Measurements from ENCODE around the gene GALR2. TPM values are rescaled to one million over a fixed set of nuclear protein-coding genes. Genes with fewer than 3 reads are reported as not detected.
"Not testable (repeated sequence)": the region's sequence is repeated elsewhere in the genome, so short reads cannot be mapped to it uniquely, and the experiment has no call there.

The GALR2 gene
- total RNA-seq, 4 donors from 2014 or later = not detected

DNA sequence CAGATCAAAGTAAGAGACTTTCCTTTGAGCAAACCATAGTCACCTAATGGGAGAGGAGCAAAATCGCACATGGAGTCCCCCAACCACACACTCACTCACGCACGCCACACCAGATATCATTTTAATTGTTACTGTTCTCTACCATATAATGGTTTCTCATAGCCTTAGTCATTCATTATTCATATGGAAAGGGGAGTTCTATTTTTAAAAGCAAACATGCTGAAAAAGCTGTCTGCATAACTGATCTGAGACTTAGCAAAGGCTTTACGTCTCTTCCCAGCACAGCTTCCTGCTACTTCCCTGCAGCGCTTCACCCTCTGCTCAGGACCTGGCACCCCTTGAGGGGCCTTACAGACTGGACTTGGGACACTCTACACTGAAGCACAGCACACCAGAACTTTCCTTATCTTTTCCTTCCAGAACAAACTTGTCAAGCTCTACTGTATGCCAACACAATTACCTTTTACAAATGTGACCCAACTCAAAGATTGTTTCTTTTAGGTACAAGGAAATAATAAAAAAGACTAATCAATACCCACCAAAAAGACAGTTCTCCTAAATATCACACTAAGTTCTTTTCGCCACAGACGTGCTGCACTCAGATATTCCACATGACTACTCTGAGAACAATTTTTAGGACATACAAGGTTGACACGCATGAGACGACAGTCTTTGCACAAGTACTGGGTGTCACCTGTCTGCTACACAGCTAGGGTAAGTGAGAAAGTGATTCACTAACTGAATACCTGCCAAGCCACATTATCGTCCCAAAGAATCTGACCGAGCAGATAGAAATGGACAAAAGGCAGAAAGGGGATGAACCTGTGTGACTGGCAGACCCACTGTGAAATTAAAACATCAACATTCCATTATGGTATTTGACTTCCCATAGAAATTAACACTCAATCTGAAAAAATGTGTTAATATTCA lies 23.8 kb upstream of the GALR2 start:
- Histone ChIP-seq H3K9me3 (no peaks in the 10 kb centered on the region), H3K27me3 (no peaks in the 10 kb centered on the region), H3K27ac (no peak overlapping the region), H3K36me3 (no peaks in the 10 kb centered on the region), H3K4me1 (no peaks in the 10 kb centered on the region), H3K4me3 (no peak overlapping the region)
- DNase-seq = no peak
- no peak for TF ChIP-seq POLR2A (IDR thresholded peaks at IDR 0.05)
- TF ChIP-seq, protein P1, sequence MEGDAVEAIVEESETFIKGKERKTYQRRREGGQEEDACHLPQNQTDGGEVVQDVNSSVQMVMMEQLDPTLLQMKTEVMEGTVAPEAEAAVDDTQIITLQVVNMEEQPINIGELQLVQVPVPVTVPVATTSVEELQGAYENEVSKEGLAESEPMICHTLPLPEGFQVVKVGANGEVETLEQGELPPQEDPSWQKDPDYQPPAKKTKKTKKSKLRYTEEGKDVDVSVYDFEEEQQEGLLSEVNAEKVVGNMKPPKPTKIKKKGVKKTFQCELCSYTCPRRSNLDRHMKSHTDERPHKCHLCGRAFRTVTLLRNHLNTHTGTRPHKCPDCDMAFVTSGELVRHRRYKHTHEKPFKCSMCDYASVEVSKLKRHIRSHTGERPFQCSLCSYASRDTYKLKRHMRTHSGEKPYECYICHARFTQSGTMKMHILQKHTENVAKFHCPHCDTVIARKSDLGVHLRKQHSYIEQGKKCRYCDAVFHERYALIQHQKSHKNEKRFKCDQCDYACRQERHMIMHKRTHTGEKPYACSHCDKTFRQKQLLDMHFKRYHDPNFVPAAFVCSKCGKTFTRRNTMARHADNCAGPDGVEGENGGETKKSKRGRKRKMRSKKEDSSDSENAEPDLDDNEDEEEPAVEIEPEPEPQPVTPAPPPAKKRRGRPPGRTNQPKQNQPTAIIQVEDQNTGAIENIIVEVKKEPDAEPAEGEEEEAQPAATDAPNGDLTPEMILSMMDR (IDR thresholded peaks at IDR 0.05) = no peak
- intact Hi-C loops (cut with DNase I; ENCODE audit: low total_unique reads) = no loop called here

DNA sequence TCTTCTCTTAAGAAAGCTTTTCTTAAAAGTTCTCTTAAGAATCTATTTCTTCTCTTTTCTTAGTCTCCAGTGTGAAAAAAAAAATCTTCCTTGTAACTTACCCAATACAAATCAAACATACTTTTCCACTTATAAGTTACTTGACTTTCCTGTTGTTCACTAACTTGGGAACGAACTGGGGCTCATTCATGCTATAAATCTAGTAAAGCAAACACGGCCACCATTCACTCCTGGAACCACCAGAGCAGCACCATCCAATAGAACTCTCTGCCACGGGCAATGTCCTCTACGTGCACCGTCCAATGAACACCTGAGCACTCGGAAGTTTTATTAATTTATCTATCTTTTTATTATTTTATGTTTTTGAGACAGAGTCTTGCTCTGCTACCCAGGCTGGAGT lies 23.0 kb upstream of the GALR2 start:
- intact Hi-C loops (cut with DNase I; ENCODE audit: low total_unique reads) = no loop called here
- Histone ChIP-seq H3K27me3 (no peaks in the 10 kb centered on the region), H3K4me3 (no peak overlapping the region), H3K36me3 (no peaks in the 10 kb centered on the region), H3K9me3 (no peaks in the 10 kb centered on the region), H3K27ac (no peak overlapping the region), H3K4me1 (no peaks in the 10 kb centered on the region)
- DNase-seq = no peak
- no peak for TF ChIP-seq POLR2A (IDR thresholded peaks at IDR 0.05)
- TF ChIP-seq, protein P1 (IDR thresholded peaks at IDR 0.05) = no peak

DNA sequence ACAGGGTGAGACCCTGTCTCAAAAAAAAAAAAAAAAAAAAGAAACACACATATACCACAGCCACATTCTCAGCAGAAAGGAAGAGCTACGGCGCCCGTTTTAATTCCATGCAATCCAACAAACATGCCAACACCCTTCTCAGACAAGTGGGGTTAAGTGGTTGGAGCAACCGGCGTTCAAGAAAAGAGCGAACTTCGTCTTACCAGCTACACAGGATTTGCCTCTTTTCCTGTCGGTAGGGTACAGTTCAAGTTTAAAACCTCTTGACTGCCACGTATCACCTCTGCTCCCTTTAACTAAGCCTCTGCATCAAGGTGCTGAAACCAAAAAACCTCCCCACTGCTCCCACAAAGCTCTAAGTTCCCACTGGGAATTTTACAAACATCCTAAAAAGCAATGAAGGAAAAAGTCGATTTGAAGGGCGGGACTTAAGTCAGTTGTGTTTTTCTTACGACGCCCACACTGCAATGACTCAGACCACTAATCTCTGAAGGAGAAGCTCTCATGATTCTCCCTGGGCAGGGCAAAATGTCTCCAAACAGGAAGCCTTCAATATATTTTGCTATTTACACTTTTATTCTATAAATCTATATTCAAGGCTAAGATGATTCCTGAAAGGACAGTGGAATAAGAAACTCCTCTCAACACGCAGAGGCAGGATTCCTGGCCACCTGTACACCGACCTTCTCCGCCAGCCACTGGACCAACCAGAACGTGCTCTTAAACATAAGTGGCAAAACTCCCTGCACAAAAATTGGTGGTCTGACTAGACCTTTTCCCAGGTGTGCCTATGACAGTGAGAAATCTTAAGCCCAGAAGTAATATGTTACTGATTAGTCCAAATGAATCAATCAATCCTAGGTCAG lies 21.1 kb upstream of the GALR2 start:
- Histone ChIP-seq H3K36me3 (no peaks in the 10 kb centered on the region), H3K27ac (no peak overlapping the region), H3K4me1 (no peaks in the 10 kb centered on the region), H3K9me3 (no peaks in the 10 kb centered on the region), H3K27me3 (no peaks in the 10 kb centered on the region), H3K4me3 (no peak overlapping the region)
- TF ChIP-seq, protein P1 (IDR thresholded peaks at IDR 0.05) = no peak
- TF ChIP-seq POLR2A (IDR thresholded peaks at IDR 0.05) = no peak
- intact Hi-C loops (cut with DNase I; ENCODE audit: low total_unique reads) = no loop called here
- DNase-seq = no peak

DNA sequence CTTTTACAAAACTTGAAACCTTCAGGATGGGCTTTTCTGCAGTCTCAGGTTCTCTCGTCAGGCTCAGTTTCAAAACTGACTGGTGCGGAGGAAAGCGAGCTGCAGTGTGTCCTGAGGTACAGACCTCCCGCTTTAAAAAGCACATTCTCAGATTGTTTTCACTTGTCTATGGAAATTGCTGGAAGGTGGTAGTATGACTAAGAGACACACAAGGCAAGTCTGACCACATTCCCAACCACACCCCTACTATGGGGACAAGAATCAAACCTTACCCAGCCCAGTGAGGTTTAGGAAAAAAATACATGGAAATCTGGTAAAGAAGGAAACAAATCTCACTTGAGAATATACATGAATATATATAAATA lies 20.5 kb upstream of the GALR2 start:
- TF ChIP-seq, protein P1 (IDR thresholded peaks at IDR 0.05) = no peak
- TF ChIP-seq POLR2A (IDR thresholded peaks at IDR 0.05) = no peak
- intact Hi-C loops (cut with DNase I; ENCODE audit: low total_unique reads) = no loop called here
- Histone ChIP-seq H3K9me3 (no peaks in the 10 kb centered on the region), H3K36me3 (no peaks in the 10 kb centered on the region), H3K27ac (no peak overlapping the region), H3K4me1 (no peaks in the 10 kb centered on the region), H3K27me3 (no peaks in the 10 kb centered on the region), H3K4me3 (no peak overlapping the region)
- no peak for DNase-seq

DNA sequence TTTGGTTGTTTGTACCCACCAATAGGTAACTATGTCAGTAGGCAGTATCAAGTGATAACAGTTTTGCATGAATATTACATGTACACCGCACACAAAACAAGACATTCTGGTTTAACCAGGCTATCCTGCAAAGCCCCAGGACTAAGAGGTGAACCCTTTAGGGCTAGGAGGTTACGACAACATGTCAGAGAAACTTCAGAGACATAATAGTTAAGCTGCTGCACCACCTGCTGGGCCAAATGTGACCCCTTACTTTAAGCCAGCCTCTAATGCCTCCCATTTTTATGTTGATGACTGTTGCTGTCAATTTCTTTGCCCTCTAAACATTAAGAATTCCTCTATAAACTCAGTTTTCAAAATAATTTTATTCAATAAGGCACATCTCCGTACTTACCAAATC lies 17.7 kb upstream of the GALR2 start:
- no peaks in the 10 kb centered on the region for H3K27me3 ChIP-seq
- no peak overlapping the region for H3K4me3 ChIP-seq
- intact Hi-C loops (cut with DNase I; ENCODE audit: low total_unique reads) = no loop called here
- TF ChIP-seq, protein P1 (IDR thresholded peaks at IDR 0.05) = no peak
- no peak for TF ChIP-seq POLR2A (IDR thresholded peaks at IDR 0.05)
- H3K9me3 ChIP-seq = no peaks in the 10 kb centered on the region
- no peak overlapping the region for H3K27ac ChIP-seq
- H3K4me1 ChIP-seq = no peaks in the 10 kb centered on the region
- H3K36me3 ChIP-seq = no peaks in the 10 kb centered on the region
- no peak for DNase-seq

DNA sequence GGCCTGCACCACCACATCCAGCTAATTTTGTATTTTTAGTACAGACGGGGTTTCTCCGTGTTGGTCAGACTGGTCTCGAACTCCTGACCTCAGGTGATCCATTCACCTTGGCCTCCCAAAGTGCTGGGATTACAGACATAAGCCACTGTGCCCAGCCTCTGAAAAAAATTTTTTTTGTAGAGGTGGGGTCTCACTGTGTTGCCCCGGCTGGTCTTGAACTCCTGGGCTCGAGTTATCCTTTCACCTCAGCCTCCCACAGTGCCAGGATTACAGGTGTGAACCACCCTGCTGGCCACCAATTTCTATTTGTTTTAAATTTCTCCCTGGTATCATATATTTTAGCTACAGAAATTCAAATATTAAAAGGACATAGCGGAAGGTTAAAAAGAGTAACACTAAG lies 16.3 kb upstream of the GALR2 start:
- intact Hi-C loops (cut with DNase I; ENCODE audit: low total_unique reads); H3K27ac ChIP-seq; H3K9me3 ChIP-seq; DNase-seq; H3K4me3 ChIP-seq; H3K4me1 ChIP-seq; H3K36me3 ChIP-seq; H3K27me3 ChIP-seq: not testable (repeated sequence)

Data from uterus (tissue), 4 donors.